Gastroesophageal sphincter (tissue), 4 donors: ENCODE measurements around the gene DHRSX. TPM values are rescaled to one million over a fixed set of nuclear protein-coding genes. Genes with fewer than 3 reads are reported as not detected.

Experiments used
- ATAC-seq: fragments of 150-250 bp; one replicate; pipeline ENCODE4 v1.9.1; 2016; ENCODE audit warnings: mild to moderate bottlenecking, moderate library complexity
- H3K27ac ChIP-seq, 4 donors: fragments of 200-600 bp; sonication (generic) in 3 of 4; 1 replicate in 3 of 4; 2 replicates in 1 of 4; pipeline ENCODE4 v1.5.1; 2016 to 2019
- H3K27me3 ChIP-seq: fragments of 200-600 bp; sonication (generic); one replicate; pipeline ENCODE4 v1.5.1; 2019
- H3K36me3 ChIP-seq, 2 donors: fragments of 200-600 bp; sonication (generic); one replicate each; pipeline ENCODE4 v1.5.1; 2019; ENCODE audit warnings: control low read depth in 1 of 2
- H3K4me1 ChIP-seq, 3 donors: fragments of 200-600 bp; sonication (generic); 1 replicate in 2 of 3; 2 replicates in 1 of 3; pipeline ENCODE4 v1.5.1; 2016 to 2019; ENCODE audit warnings: control low read depth in 2 of 3
- H3K4me3 ChIP-seq, 2 donors: fragments of 200-600 bp; sonication (generic); one replicate each; pipeline ENCODE4 v1.5.1; 2019; ENCODE audit warnings: mild to moderate bottlenecking in 1 of 2, moderate library complexity in 1 of 2
- H3K9me3 ChIP-seq, 3 donors: fragments of 200-600 bp; sonication (generic); one replicate each; pipeline ENCODE4 v1.5.1; 2017 to 2019; ENCODE audit warnings: control low read depth in 2 of 3
- EP300 ChIP-seq: sonication (generic); formaldehyde crosslinking; IDR thresholded peaks from one replicate; pipeline ENCODE4 v1.6.1; 2017; ENCODE audit warnings: antibody characterized with exemption, mild to moderate bottlenecking
- POLR2A ChIP-seq, 2 donors: fragments of 450-650 bp; IDR thresholded peaks; one replicate each; pipeline ENCODE4 v1.6.1; 2017; ENCODE audit warnings: antibody characterized with exemption in 2 of 2, mild to moderate bottlenecking in 2 of 2, moderate library complexity in 1 of 2
- POLR2AphosphoS5 ChIP-seq: sonication (generic); formaldehyde crosslinking; IDR thresholded peaks from one replicate; pipeline ENCODE4 v1.6.1; 2017; ENCODE audit warnings: antibody characterized with exemption
- WGBS, 2 donors: methylation state at CpG; one replicate each; pipeline ENCODE4 v1.1.5; 2018; ENCODE audit warnings: low coverage in 1 of 2; 5-methylcytosine and 5-hydroxymethylcytosine counted together
- total RNA-seq, 4 donors: library from RNA; depleted of rRNA; stranded (reverse); fragments of >200 nt; gene quantifications; one replicate each; pipeline ENCODE4 v1.1.0, GENCODE V29; 2016
- TF ChIP-seq, protein P1 (sequence below), 4 experiments: fragments of 200-600 bp in 2 of 4; fragments of 450-650 bp in 2 of 4; sonication (generic) in 1 of 4; IDR thresholded peaks; one replicate each; pipeline ENCODE4 v1.5.1; 2017 to 2019; ENCODE audit warnings: antibody characterized with exemption in 4 of 4, mild to moderate bottlenecking in 2 of 4, moderate library complexity in 2 of 4

DHRSX gene
- total RNA-seq, 4 donors from 2014 or later, result 16.8 to 26.3 (median 21.1) TPM

- no peak overlapping the region for H3K27ac ChIP-seq
- no peaks in the 10 kb centered on the region for H3K9me3 ChIP-seq
- TF ChIP-seq POLR2A (IDR thresholded peaks at IDR 0.05), result no peak
- TF ChIP-seq POLR2AphosphoS5, result no peak
- TF ChIP-seq EP300, result no peak
- TF ChIP-seq, protein P1, sequence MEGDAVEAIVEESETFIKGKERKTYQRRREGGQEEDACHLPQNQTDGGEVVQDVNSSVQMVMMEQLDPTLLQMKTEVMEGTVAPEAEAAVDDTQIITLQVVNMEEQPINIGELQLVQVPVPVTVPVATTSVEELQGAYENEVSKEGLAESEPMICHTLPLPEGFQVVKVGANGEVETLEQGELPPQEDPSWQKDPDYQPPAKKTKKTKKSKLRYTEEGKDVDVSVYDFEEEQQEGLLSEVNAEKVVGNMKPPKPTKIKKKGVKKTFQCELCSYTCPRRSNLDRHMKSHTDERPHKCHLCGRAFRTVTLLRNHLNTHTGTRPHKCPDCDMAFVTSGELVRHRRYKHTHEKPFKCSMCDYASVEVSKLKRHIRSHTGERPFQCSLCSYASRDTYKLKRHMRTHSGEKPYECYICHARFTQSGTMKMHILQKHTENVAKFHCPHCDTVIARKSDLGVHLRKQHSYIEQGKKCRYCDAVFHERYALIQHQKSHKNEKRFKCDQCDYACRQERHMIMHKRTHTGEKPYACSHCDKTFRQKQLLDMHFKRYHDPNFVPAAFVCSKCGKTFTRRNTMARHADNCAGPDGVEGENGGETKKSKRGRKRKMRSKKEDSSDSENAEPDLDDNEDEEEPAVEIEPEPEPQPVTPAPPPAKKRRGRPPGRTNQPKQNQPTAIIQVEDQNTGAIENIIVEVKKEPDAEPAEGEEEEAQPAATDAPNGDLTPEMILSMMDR (IDR thresholded peaks at IDR 0.05), result no peak
- no peak overlapping the region for H3K4me3 ChIP-seq
- no peaks in the 10 kb centered on the region for H3K36me3 ChIP-seq
- H3K27me3 ChIP-seq, result no peaks in the 10 kb centered on the region
- 57 to 70% methylated on average over 4 to 7 of the region's 8 CpGs for WGBS, 2 donors
- no peaks in the 10 kb centered on the region for H3K4me1 ChIP-seq
- no peak for ATAC-seq
Observed at GRCh38 chrX:2533424-2533823, 32.6 kb upstream of the DHRSX start.

GRCh38 chrX:2526390-2526789 is 25.6 kb upstream of the DHRSX start:
- Histone ChIP-seq H3K36me3 (no peaks in the 10 kb centered on the region), H3K9me3 (no peaks in the 10 kb centered on the region), H3K27ac (no peak overlapping the region), H3K27me3 (no peaks in the 10 kb centered on the region), H3K4me3 (no peak overlapping the region), H3K4me1 (no peaks in the 10 kb centered on the region)
- 86 to 92% methylated on average over 2 to 7 of the region's 10 CpGs for WGBS, 2 donors
- ATAC-seq, result no peak
- no peak for TF ChIP-seq POLR2A (IDR thresholded peaks at IDR 0.05)
- no peak for TF ChIP-seq POLR2AphosphoS5
- TF ChIP-seq, protein P1 (IDR thresholded peaks at IDR 0.05), result no peak
- TF ChIP-seq EP300, result no peak

GRCh38 chrX:2523911-2524310 is 23.1 kb upstream of the DHRSX start:
- no peaks in the 10 kb centered on the region for H3K36me3 ChIP-seq
- H3K4me1 ChIP-seq, result no peaks in the 10 kb centered on the region
- WGBS, 2 donors, result 51 to 66% methylated on average over 5 to 6 of the region's 6 CpGs
- no peak for TF ChIP-seq POLR2AphosphoS5
- TF ChIP-seq, protein P1 (IDR thresholded peaks at IDR 0.05), result no peak
- no peak overlapping the region for H3K27ac ChIP-seq
- ATAC-seq, result no peak
- H3K9me3 ChIP-seq, result no peaks in the 10 kb centered on the region
- H3K4me3 ChIP-seq, result no peak overlapping the region
- no peaks in the 10 kb centered on the region for H3K27me3 ChIP-seq

DNA sequence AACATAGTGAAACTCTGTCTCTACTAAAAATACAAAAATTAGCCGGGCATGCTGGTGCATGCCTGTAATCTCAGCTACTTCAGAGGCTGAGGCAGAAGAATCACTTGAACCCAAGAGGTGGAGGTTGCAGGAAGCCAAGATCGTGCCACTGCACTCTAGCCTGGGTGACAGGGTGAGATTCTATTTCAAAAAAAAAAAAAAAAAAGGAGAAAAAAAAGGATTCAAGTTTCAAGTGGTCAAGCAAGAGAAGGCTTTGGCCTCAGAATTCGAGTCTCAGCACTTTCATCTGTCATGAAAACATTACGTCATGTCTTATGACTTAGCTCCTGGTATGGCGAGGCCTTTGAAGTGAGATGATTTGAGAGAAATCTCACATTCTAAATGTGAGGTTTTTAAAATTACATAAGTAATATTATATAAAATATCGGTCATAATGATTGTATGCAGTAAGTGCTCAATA is 21.2 kb upstream of the DHRSX start:
- no peak overlapping the region for H3K4me3 ChIP-seq
- H3K27me3 ChIP-seq, result no peaks in the 10 kb centered on the region
- TF ChIP-seq, protein P1 (IDR thresholded peaks at IDR 0.05), result no peak
- TF ChIP-seq EP300, result no peak
- TF ChIP-seq POLR2A (IDR thresholded peaks at IDR 0.05), result no peak
- no peaks in the 10 kb centered on the region for H3K9me3 ChIP-seq
- WGBS, 2 donors, result 74 to 76% methylated on average over 4 to 5 of the region's 6 CpGs
- H3K4me1 ChIP-seq, result no peaks in the 10 kb centered on the region
- no peak overlapping the region for H3K27ac ChIP-seq
- ATAC-seq, result no peak
- no peaks in the 10 kb centered on the region for H3K36me3 ChIP-seq

DNA sequence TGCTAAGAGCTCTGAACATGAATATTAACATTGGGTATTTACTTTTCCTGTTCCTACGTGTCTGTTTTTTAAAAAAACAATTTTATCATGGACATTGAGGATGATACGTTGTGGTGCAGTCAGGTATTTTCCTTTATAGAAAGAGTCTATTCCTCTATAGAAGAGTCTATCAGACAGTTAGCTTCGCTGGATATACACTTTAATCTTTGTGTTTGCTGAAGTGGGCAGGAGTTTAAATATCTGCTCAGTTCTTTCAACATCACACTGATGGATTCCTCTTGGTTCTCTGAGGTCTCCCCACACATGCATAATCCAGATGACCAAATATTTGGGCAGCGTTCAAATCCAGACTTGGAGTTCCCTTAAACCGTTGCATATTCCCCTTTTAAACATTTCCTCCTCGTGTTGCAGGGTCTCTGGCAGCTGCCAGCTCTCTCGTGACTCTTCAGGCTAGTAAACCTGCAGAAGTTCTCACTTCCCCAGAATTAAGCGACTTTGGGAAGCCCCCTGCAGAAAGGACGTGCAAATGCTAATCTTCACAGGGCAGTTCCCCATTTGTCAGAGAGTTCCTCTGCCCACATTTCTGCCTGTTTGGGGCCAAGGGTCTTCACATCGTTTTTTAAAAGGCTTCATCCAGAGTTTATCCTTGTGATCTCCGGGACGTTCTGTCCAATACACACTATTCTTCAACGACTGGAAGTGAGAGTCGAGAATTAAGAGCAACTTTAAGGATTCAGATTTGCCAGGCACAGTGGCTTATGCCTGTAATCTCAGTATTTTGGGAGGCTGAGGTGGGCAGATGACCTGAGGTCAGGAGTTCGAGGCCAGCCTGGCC is 20.5 kb upstream of the DHRSX start:
- H3K27ac ChIP-seq, result no peak overlapping the region
- no peaks in the 10 kb centered on the region for H3K9me3 ChIP-seq
- H3K36me3 ChIP-seq, result no peaks in the 10 kb centered on the region
- ATAC-seq, result no peak
- no peaks in the 10 kb centered on the region for H3K4me1 ChIP-seq
- H3K4me3 ChIP-seq, result no peak overlapping the region
- TF ChIP-seq POLR2AphosphoS5, result no peak
- TF ChIP-seq POLR2A (IDR thresholded peaks at IDR 0.05), result no peak
- TF ChIP-seq, protein P1 (IDR thresholded peaks at IDR 0.05), result no peak
- TF ChIP-seq EP300, result no peak
- WGBS, 2 donors, result 17% methylated on average over 6 to 14 of the region's 15 CpGs
- no peaks in the 10 kb centered on the region for H3K27me3 ChIP-seq
